H7 (cell line): Measurements from ENCODE around the gene LMBR1. TPM values are rescaled to one million over a fixed set of nuclear protein-coding genes. Genes with fewer than 3 reads are reported as not detected.

Experiments
- DNase-seq: peaks from one replicate; pipeline ENCODE4 v3.0.0; 2012
- H3K27me3 ChIP-seq: 2 replicates; pipeline ENCODE4 v1.6.0; 2011; ENCODE audit warnings: mild to moderate bottlenecking, low read length; ENCODE audit not compliant: control insufficient read depth, insufficient read depth
- H3K36me3 ChIP-seq: replicated peaks from 2 replicates; pipeline ENCODE4 v1.5.1; 2011; ENCODE audit warnings: low read length; ENCODE audit not compliant: control insufficient read depth, insufficient read depth
- H3K4me3 ChIP-seq: 2 replicates; pipeline ENCODE4 v1.5.1; 2011; ENCODE audit warnings: low read depth, mild to moderate bottlenecking, control low read depth, low read length, moderate library complexity; ENCODE audit not compliant: insufficient read depth
- total RNA-seq: library from RNA; depleted of rRNA; stranded (reverse); fragments of >200 nt; shearing (Covaris generic); gene quantifications from 2 replicates; pipeline ENCODE4 v1.2.3, GENCODE V29; 2014

LMBR1 gene
- total RNA-seq, 1 experiment from 2014 or later: 32.0 TPM

DNA sequence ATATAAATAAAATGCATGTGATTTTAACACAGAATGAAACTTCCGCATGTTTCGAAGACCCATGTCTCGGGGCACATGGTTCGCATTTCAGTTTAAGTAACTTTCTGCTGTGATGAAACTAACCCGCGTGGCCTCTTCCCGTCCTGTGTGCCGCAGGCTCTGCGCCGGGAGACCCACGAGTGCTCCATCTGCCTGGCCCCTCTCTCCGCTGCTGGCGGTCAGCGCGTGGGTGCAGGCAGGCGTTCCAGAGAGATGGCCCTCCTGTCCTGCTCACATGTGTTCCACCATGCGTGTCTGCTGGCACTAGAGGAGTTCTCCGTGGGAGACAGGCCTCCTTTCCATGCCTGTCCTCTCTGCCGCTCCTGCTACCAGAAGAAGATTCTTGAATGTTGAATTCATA lies 216.7 kb downstream of the LMBR1 start:
- H3K4me3 ChIP-seq: no peak overlapping the region
- peaks cover 5% of the 10 kb centered on the region for H3K36me3 ChIP-seq
- DNase-seq: peak; percentile 23
- no peaks in the 10 kb centered on the region for H3K27me3 ChIP-seq

DNA sequence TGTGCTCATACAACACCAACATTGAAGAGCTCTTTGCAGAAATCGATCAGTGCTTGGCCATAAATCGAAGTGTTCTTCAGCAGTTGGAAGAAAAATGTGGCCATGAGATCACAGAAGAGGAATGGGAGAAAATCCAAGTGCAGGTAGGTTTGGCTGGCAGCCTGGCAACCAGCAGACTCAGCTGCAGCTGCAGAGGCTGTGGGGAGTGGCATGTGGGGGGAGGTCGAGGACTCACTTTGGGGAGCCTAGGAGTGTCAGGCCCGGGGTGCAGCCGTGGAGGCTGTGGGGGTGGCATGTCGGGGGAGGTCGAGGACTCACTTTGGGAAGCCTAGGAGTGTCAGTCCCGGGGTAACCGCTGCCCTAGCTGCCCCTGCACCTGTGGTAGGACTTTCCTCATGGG lies 217.3 kb downstream of the LMBR1 start:
- Histone ChIP-seq H3K36me3 (peaks cover 5% of the 10 kb centered on the region), H3K4me3 (no peak overlapping the region), H3K27me3 (no peaks in the 10 kb centered on the region)
- peak; percentile 32 for DNase-seq

DNA sequence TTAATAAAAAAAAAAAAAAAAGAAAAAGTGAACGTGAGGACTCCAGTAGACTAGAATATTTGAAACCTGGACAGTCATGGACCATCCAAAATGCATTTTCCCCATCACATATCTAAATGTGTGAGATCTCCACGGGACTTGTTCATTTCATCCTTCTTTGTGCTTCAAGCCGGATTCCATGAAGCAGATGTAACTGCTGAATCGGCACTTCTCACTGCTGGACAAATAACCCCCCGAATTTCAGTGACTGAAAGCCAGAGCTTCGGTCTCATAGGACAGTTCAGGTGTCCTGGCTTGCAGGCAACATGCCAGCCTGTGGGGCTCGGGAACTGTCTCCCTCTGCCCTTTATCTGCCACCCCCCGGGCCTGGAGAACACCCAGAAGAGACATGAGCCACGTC lies 219.1 kb downstream of the LMBR1 start:
- Histone ChIP-seq H3K36me3 (peaks cover 5% of the 10 kb centered on the region), H3K27me3 (no peaks in the 10 kb centered on the region)
- DNase-seq: peak; percentile 8

DNA sequence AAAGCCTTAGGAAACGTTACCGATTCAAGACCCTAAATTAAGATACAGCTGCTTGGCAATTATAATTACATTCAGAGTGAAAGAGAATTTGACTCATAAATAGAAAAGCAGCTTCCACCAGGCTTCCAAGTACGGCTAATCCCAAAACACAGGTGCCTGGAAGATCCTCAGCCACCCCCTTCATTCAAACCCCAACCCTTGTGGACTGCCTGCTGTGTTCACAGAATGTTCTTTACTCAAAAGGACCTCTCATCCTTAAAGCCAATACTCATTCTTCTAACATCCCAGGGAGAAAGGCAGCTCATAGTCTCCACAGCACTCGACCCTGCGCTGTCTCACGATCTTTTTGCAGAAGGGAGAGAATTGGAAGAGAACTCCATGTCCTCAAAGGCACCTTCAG lies 219.5 kb downstream of the LMBR1 start:
- H3K36me3 ChIP-seq: peaks cover 5% of the 10 kb centered on the region
- no peaks in the 10 kb centered on the region for H3K27me3 ChIP-seq
- DNase-seq: peak; percentile 62
- no peak overlapping the region for H3K4me3 ChIP-seq

More for the DNA sequence above, 219.1 kb downstream of the LMBR1 start:
- H3K4me3 ChIP-seq: no peak overlapping the region

DNA sequence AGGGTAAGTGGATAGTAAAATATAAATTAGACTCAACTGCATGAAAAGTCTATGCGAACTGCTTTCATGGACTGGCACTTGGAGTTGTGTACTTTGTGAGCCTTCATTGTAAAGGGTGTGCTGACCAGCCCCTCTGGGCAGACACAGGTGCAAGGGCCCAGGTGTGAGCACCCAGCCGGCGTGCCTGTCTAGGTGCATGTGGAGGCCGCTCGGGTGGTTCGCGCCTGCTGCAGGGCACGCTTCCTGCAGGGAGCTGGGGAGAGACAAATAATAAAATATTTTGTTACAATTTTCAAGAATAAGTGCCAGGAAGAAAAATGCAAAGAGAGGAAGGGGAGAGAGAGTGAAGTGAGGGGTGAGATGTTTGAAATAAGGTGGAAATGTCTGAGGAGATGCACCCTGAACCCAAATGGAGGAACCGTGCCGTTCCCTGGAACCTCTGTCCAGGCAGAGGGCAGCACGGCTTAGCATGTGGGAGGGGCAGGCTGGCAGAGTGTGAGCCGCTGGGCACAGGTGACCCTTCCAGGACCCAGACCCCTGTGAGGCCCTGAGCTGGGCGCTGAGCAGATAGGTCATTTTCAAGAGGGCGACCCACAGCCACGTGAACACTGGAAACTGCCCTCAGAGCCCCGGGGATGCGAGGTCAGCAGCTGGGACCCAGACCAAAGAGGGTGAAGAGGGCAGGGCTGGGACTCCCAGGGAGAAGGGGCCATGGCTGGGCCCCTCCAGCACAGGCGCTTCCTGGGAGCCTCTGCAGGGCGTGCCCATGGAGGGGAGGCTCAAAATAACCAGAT lies 223.8 kb downstream of the LMBR1 start:
- Histone ChIP-seq H3K27me3 (no peaks in the 10 kb centered on the region), H3K36me3 (no peaks in the 10 kb centered on the region), H3K4me3 (no peak overlapping the region)
- no peak for DNase-seq

DNA sequence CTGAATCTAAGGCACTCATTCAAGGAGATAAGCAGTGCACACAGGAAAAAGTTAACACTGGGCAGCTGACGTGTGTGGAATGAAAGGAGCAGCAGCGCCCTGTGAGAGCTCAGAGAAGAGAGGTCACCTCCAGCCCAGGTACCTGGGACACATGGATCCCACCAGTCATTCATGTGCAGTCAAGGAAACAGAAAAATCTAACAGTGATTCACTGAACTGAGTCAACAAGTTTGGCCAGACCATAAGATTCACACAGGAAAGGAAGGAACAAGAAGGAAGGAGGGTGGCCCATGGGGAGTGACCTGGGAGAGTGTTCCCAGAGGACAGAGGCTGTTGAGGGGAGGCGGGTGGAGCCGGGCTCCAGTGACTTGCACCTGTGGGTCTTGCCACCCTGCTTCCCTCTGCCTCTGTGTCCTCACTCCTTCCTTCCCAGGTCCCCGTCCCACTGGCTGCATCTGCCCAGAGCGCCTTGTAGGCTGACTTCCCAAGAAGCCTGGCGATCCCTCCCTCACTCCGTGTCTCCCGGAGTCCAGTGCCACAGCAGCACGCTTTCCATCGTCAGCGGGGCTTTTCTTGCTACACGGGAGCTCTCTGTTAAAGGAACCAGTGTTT lies 224.7 kb downstream of the LMBR1 start:
- H3K4me3 ChIP-seq: no peak overlapping the region
- DNase-seq: no peak
- no peaks in the 10 kb centered on the region for H3K27me3 ChIP-seq
- H3K36me3 ChIP-seq: no peaks in the 10 kb centered on the region

DNA sequence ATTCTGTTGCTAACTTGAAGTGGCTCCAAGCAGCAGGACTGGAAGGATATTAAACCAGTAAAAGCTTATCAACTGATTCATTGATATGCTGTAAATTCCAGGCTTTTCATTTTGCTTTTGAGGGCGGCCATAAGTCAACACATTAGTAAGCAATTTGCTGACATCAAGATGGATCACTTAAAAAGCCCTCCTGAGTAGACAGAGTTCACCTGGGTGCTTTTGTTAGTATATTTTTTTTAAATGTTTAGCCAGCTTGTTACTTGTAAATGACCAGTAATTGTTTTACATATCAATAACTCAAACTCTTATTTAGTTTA lies 225.9 kb downstream of the LMBR1 start:
- Histone ChIP-seq H3K4me3 (no peak overlapping the region), H3K27me3 (no peaks in the 10 kb centered on the region), H3K36me3 (no peaks in the 10 kb centered on the region)
- no peak for DNase-seq

DNA sequence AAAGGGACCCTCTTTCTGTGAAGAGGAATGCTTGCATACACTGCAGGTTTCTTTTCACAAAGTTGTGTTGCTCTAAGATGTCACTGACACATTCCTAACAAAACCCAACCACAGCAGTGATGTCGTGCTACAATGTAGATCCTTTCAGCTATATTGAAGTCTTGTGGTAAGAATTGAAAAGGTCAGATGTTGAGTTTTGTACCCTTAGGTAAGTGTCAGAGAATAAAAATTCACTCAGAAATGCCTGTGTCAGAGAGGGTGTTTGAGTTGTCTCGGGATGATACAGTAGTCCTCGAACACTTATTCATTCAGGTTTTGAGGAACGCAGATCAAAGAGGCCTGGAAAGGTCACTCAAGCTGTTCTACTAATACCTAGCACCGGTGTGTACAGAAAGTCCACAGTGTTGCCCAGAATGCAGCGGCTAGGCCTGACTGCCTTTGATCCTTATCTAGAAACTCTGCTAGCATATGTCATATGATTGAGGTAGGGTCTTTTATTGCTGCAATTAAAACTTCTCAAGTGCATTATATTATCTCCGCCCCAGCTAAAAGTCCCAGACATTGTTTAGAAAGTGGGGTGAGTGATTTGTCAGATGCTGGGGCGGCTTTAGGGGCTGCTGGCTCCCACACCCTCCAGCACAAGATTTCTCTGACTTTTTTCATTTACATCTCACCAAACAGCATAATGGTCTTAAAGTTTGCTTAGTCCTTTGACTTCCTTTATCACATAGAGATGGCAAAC lies 226.4 kb downstream of the LMBR1 start:
- Histone ChIP-seq H3K4me3 (no peak overlapping the region), H3K36me3 (no peaks in the 10 kb centered on the region), H3K27me3 (no peaks in the 10 kb centered on the region)
- no peak for DNase-seq

DNA sequence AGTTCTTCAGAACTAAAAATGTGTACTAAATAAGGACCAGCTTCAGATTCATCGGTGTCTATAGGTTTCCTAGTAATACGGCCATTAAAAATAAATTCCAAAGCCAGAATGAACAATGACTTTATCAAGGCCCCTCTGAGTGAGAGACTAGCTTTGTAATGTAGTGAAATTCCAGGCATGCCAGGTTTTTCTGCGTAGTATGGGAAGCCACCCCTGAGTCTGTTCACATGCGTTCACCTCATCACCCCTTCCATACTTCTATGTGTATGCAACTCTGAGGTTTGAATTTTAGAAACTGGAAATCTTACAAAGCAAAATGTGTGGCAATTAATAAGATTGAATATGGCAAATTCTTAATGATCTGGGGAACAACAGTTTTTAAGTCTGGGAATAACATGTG lies 227.9 kb downstream of the LMBR1 start:
- no peak for DNase-seq
- Histone ChIP-seq H3K4me3 (no peak overlapping the region), H3K27me3 (no peaks in the 10 kb centered on the region), H3K36me3 (no peaks in the 10 kb centered on the region)

DNA sequence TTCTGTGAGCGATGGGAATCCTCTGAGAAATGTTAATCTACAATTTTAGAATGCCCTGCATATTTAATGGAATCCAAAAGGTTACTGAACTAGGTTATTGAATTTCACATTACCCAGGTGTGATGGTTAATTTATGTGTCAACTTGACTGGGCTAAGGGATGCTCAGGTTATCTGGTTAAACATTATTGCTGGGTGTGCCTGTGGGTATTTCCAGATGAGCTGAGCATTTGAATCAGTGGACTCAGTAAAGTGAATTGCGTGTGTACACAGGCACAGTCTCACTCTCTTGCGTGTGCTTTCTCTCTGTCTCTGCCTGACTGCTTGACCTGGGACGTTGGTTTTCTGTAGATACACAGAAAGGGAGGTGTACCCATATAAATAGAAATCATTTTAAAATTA lies 230.7 kb downstream of the LMBR1 start:
- no peak for DNase-seq

DNA sequence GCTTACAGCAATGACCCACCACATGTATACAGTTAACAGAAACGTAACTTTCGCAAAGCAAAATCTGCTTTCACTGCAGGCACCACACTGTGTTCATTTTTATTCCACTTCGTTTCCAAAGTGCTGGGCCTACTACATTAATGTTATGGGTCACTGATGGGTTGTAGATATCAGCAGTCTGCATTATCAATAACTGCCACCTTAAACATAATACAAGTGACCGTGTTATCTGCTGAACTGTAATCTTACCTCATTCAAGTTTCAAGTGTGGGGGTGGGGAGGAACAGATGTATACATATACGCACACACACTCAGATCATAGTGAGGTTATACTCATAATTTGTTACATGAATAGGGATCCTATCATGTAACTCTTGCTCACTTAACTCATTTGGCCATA lies 231.3 kb downstream of the LMBR1 start:
- H3K4me3 ChIP-seq: no peak overlapping the region
- no peaks in the 10 kb centered on the region for H3K27me3 ChIP-seq
- DNase-seq: no peak
- no peaks in the 10 kb centered on the region for H3K36me3 ChIP-seq

More for the DNA sequence above, 230.7 kb downstream of the LMBR1 start:
- Histone ChIP-seq H3K27me3 (no peaks in the 10 kb centered on the region), H3K36me3 (no peaks in the 10 kb centered on the region), H3K4me3 (no peak overlapping the region)

DNA sequence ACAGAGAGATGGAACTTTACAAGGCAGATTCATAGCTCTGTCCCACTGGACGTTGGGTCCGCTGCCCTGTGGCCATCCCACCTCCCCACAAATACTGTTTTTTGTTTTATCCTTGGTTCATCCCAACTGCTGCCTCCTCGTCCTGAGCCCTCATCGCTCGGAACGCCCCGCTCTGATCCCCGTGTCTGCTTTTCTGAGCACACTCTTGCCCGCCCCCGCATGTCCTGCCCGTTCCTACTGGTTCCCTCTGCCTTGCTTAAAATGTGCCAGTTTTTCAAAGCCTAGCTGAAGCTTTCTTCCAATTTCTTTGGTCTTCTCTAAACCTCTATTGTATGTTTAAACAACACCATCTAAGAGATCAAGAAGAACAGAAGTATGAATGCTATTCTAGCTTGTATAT lies 233.0 kb downstream of the LMBR1 start:
- no peak overlapping the region for H3K4me3 ChIP-seq
- no peaks in the 10 kb centered on the region for H3K36me3 ChIP-seq
- no peak for DNase-seq
- no peaks in the 10 kb centered on the region for H3K27me3 ChIP-seq

DNA sequence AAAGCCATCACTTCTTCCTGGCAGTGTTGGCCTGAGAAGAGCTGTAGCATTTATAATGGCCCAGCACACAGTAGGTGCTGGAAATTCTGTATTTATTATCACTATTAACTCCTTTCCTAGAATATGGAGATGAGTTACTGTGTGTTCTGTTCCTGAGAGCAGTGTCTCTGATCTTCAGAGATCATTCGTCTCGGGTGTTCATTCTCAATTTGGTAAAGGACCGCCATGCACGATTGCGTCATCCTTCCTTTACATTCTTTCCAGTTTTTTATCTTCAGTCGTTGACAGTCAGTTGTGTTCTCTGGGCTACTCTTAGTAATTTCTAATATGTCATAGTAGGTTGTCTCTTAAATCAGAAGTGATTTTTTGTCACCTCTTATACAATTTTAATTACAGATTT lies 233.8 kb downstream of the LMBR1 start:
- Histone ChIP-seq H3K4me3 (no peak overlapping the region), H3K36me3 (no peaks in the 10 kb centered on the region), H3K27me3 (no peaks in the 10 kb centered on the region)
- no peak for DNase-seq

DNA sequence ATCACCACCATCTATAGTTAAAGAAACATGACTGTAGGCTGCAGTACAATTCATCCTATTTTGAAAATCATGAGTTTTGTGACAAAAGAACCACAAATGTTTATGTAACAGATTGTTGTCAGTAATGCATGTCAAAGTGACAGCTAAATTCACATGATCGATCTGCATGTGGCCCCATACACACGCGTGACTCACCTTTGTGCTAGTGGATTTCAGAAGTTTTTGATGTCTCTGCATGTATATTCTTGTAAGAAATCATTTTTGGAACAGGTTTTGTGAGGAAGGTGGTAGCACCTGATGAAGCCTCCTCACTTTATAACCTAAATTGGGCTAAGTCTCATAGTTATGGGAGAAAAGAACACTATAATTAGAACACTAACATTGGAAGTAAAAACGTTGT lies 235.3 kb downstream of the LMBR1 start:
- H3K4me3 ChIP-seq: no peak overlapping the region
- no peaks in the 10 kb centered on the region for H3K27me3 ChIP-seq
- H3K36me3 ChIP-seq: no peaks in the 10 kb centered on the region
- no peak for DNase-seq

DNA sequence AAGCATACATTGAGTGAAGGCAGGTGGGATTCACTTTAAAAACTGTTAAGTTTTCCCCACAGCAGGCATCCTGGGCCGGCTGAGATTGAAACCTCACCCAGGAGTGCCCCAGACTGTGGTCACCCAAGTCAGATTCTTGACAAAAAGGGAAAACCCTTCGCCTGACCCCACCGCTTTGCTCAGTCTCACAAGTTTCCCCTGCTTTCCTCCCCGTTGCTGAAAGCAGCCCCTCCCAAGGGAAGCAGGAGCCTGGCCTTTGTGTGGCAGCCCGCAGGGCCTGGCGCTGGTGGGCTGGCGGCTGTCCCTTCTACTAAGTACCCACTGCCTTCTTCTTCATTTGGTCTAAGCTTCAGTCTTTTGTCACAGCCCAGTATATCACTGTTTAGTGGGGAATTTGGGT lies 236.4 kb downstream of the LMBR1 start:
- Histone ChIP-seq H3K27me3 (no peaks in the 10 kb centered on the region), H3K36me3 (no peaks in the 10 kb centered on the region), H3K4me3 (no peak overlapping the region)
- peak; percentile 51 for DNase-seq
